VCaP (cell line): ENCODE data around the gene DPH6.

Source experiments
- H3K27ac ChIP-seq: fragments of 450-650 bp; 2 replicates; pipeline ENCODE4 v1.5.1; 2017
- TF ChIP-seq, protein P1 (sequence below): fragments of 450-650 bp; conservative IDR thresholded peaks from 2 replicates; pipeline ENCODE4 v1.5.1; 2017; ENCODE audit warnings: mild to moderate bottlenecking, moderate library complexity

Gene DPH6

DNA sequence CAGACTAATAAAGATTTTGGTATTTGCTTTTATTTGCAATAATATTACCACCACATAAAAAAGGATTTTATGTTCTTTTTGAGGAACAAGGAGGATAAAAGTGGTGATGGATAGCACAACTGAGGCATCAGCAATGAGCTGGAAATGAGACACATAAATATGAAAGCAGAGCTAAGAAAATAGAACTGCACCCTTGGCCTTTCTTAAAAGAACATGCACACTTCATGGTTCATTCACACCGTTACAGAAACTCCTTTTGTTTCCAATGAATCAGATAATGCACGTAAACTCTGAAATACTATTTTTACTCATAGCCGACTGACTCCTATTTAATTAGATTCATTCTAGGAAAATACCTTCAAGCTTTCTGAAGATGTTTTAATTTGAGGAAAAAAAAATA, 19.9 kb upstream of the DPH6 start:
- TF ChIP-seq, protein P1, sequence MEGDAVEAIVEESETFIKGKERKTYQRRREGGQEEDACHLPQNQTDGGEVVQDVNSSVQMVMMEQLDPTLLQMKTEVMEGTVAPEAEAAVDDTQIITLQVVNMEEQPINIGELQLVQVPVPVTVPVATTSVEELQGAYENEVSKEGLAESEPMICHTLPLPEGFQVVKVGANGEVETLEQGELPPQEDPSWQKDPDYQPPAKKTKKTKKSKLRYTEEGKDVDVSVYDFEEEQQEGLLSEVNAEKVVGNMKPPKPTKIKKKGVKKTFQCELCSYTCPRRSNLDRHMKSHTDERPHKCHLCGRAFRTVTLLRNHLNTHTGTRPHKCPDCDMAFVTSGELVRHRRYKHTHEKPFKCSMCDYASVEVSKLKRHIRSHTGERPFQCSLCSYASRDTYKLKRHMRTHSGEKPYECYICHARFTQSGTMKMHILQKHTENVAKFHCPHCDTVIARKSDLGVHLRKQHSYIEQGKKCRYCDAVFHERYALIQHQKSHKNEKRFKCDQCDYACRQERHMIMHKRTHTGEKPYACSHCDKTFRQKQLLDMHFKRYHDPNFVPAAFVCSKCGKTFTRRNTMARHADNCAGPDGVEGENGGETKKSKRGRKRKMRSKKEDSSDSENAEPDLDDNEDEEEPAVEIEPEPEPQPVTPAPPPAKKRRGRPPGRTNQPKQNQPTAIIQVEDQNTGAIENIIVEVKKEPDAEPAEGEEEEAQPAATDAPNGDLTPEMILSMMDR, result no peak
- no peak overlapping the region for H3K27ac ChIP-seq

DNA sequence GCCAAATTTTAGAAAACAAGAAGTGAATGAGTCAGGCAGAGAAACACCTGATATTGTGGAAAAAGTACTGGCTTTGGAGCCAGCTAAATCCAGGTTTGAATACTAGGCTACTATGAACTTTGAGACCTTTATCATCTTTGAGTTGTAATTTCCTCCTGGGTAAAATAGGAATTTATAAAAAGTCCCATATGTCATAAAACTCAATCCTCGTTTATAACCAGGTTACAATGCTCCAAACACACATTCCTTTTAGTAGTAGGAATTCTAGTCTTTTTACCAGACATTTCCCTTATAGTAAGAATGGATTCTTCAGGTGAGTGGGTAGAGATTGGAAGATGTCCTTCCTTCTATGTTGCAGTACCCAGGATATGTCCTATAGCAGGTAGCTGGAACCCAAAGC, 16.7 kb upstream of the DPH6 start:
- no peak overlapping the region for H3K27ac ChIP-seq
- TF ChIP-seq, protein P1, result no peak

DNA sequence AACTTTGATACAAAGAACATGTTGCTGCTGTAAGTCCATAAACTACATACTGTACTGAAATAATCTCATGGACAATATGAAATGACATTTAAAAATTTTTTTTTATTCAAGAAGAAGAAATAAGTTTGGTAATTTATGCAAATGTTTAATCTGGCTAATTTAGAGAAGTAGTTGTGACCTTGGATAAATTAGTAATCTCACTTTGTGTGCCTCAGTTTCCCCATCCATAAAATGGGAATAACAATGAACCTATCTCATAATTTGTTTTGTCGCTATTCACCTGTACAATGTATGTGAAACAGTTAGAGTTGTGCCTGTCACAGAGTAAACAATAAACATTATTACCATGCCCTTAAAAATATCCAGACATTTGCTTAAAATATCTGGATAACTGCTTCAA, 15.3 kb upstream of the DPH6 start:
- H3K27ac ChIP-seq, result no peak overlapping the region
- TF ChIP-seq, protein P1, result no peak

DNA sequence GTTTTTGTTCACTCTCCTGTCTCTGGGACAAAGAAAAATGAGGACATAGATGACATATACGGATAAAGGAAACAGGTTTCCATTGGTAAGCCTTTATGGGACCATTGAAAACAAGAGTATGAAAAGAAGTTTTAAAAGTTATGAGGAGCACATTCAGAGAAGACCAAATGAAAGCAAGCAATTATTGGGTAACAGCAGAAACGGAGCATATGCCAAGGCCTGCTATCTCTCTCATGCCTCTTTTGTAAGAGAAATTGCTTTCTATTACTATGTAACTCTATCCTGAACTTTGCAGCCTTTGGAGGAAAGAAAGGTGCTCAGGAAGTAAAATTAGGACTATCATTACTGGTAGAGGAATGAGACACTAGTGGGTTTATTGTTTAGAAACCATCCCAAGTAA, 14.9 kb upstream of the DPH6 start:
- H3K27ac ChIP-seq, result no peak overlapping the region
- TF ChIP-seq, protein P1, result no peak

DNA sequence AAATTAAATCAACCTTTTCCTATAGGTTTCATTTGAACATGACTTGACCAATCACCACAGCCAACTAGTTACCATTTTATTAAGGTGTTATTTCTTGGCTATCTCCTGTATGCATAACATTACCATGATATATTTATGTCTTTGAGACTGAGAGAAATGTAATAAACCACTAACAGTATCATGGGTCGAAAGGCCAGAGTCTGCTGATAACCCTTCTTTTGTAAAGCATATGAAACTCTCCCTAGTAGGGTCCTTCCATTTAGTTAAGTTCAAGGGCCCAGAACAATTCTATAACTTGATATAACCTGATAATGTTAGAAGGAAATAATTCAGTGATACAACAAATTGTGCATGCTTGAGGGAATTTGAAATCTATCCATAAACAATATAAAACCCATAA, 14.3 kb upstream of the DPH6 start:
- TF ChIP-seq, protein P1, result no peak
- H3K27ac ChIP-seq, result no peak overlapping the region

DNA sequence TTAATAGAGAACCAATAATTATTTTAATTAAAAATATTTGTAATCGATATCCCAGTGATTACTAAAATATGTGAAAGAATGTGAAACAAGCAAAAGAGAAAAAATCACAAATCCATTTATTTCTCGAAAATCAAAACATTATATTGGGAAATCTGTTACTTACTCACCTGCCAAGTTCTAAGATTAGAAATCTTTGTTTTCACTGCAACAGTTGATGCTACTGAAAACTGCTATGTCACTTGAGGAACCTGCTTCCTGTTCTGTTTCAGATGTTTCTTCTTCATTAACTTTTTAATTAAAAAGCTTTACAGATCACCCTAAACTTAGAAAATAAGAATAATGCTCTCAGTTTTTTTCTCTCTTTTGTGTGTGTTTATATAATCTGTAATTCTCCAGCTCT, 13.7 kb upstream of the DPH6 start:
- no peak overlapping the region for H3K27ac ChIP-seq
- TF ChIP-seq, protein P1, result no peak

DNA sequence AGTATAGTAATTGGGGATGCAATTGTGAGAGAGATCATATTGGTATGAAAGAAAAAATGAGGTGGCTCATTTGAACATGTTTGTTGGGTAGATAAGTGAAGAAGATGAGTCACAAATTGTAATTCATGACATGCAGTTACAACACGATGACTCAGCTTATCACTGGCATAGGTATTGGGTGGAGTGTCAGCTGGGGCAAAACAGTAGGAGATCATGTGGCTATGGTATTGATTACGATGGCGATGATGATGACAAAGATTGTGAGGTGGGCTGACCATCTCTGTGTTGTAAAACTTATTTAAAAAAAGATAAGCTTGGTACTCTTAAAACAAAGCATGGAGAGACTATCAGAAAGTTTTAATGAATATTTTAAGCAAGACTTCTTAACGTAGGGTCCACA, 11.6 kb upstream of the DPH6 start:
- H3K27ac ChIP-seq, result no peak overlapping the region

More for the DNA sequence above, 11.6 kb upstream of the DPH6 start:
- TF ChIP-seq, protein P1, result no peak
